HCT116 (cell line): ENCODE measurements around the gene STAG1. TPM values are rescaled to one million over a fixed set of nuclear protein-coding genes. Genes with fewer than 3 reads are reported as not detected.

Experiments used
- ATAC-seq: fragments of 200-7000 bp; cut with Tn5 transposase; 2 replicates; pipeline ENCODE4 v1.9.1; 2020; ENCODE audit warnings: mild to moderate bottlenecking, moderate library complexity
- BruUV-seq: library from RNA; stranded (reverse); fragments of 400-500 nt; replicated peaks from 2 replicates; lab custom pipeline; 2021; lab: Mats Ljungman, UMichigan
- CTCF ChIA-PET: fragments of 300-600 bp; sonication (Branson Sonifier 250); formaldehyde crosslinking; loops from one replicate; lab custom pipeline; 2021; ENCODE audit warnings: antibody characterized with exemption; lab: Charles Lee
- POLR2A ChIA-PET: fragments of 300-600, 350-600 bp; sonication (Branson Sonifier 250); formaldehyde crosslinking; loops from one replicate; lab custom pipeline; 2021; ENCODE audit warnings: antibody characterized with exemption; lab: Charles Lee
- RAD21 ChIA-PET, 2 experiments: fragments of 300-600 bp; sonication (Branson Sonifier 250); formaldehyde crosslinking; loops; one replicate each; lab custom pipeline; 2023; ENCODE audit warnings: low total read pairs in 2 of 2; ENCODE audit not compliant: uncharacterized antibody in 2 of 2, unreplicated experiment in 2 of 2, low non-redundant PET in 1 of 2; lab: Charles Lee
- DNase-seq: peaks from one replicate; pipeline ENCODE4 v3.0.0-alpha.2; 2010; ENCODE audit warnings: low read depth, low spot score
- H2AFZ ChIP-seq: fragments of 200-600 bp; shearing (Covaris generic), sonication (generic); 2 replicates; pipeline ENCODE4 v1.6.1; 2017; ENCODE audit warnings: low read depth, mixed run types, mixed read lengths, antibody characterized with exemption, low read length; ENCODE audit not compliant: poor library complexity, severe bottlenecking
- H3K27ac ChIP-seq: 2 replicates; pipeline ENCODE4 v1.5.1; 2012; ENCODE audit warnings: low read depth, low read length
- H3K27me3 ChIP-seq: fragments of 200-600 bp; sonication (generic); 2 replicates; pipeline ENCODE4 v1.6.1; 2016; ENCODE audit warnings: mixed run types, low read length, mixed read lengths; ENCODE audit not compliant: insufficient read depth
- H3K36me3 ChIP-seq, 2 experiments: fragments of 200-500 bp in 1 of 2; fragments of 200-600 bp in 1 of 2; sonication (Bioruptor generic) in 1 of 2; sonication (generic) in 1 of 2; 2 replicates each; pipeline versions ENCODE4 v1.5.1 to v1.6.1; 2014 to 2016; ENCODE audit warnings: low read length in 2 of 2, inconsistent platforms in 1 of 2, mixed read lengths in 1 of 2, mixed run types in 1 of 2; ENCODE audit not compliant: insufficient read depth in 2 of 2, control insufficient read depth in 1 of 2
- H3K4me1 ChIP-seq, 2 experiments: fragments of 200-600 bp in 1 of 2; sonication (generic) in 1 of 2; 2 replicates each; pipeline versions ENCODE4 v1.5.1 to v1.6.1; 2012 to 2017; ENCODE audit warnings: low read length in 2 of 2, inconsistent platforms in 1 of 2, mild to moderate bottlenecking in 1 of 2, mixed read lengths in 1 of 2, mixed run types in 1 of 2, moderate library complexity in 1 of 2; ENCODE audit not compliant: insufficient read depth in 2 of 2, control insufficient read depth in 1 of 2
- H3K4me2 ChIP-seq: fragments of 200-600 bp; sonication (generic); 2 replicates; pipeline ENCODE4 v1.6.1; 2017; ENCODE audit warnings: mixed run types, low read length, mixed read lengths
- H3K4me3 ChIP-seq, 2 experiments: fragments of 200-600 bp in 1 of 2; sonication (generic) in 1 of 2; replicated peaks in 1 of 2; 2 replicates each; pipeline ENCODE4 v1.5.1; 2011 to 2016; ENCODE audit warnings: low read length in 2 of 2, control low read depth in 1 of 2, low read depth in 1 of 2, mild to moderate bottlenecking in 1 of 2, mixed read lengths in 1 of 2, mixed run types in 1 of 2
- H3K79me2 ChIP-seq: fragments of 200-600 bp; sonication (generic); 2 replicates; pipeline ENCODE4 v1.6.1; 2017; ENCODE audit warnings: mild to moderate bottlenecking, mixed run types, low read length, moderate library complexity, mixed read lengths; ENCODE audit not compliant: insufficient read depth
- H3K9ac ChIP-seq: fragments of 200-600 bp; sonication (generic); 2 replicates; pipeline ENCODE4 v1.6.1; 2016; ENCODE audit warnings: low read length, mixed read lengths
- H3K9me2 ChIP-seq: fragments of 200-600 bp; sonication (generic), shearing (Covaris generic); 2 replicates; pipeline ENCODE4 v1.6.1; 2017; ENCODE audit warnings: mixed run types, mild to moderate bottlenecking, moderate library complexity; ENCODE audit not compliant: insufficient read depth
- H3K9me3 ChIP-seq, 2 experiments: fragments of 200-500 bp in 1 of 2; fragments of 200-600 bp in 1 of 2; sonication (Bioruptor generic) in 1 of 2; sonication (generic) in 1 of 2; 2 replicates each; pipeline ENCODE4 v1.6.1; 2014 to 2017; ENCODE audit warnings: low read length in 2 of 2, mixed read lengths in 2 of 2, inconsistent platforms in 1 of 2, low read depth in 1 of 2, mild to moderate bottlenecking in 1 of 2, mixed run types in 1 of 2, moderate library complexity in 1 of 2; ENCODE audit not compliant: control insufficient read depth in 1 of 2, insufficient read depth in 1 of 2
- H4K20me1 ChIP-seq: fragments of 200-600 bp; sonication (generic), shearing (Covaris generic); 2 replicates; pipeline ENCODE4 v1.6.1; 2017; ENCODE audit warnings: mixed run types, mild to moderate bottlenecking, moderate library complexity; ENCODE audit not compliant: insufficient read depth
- CBX3 ChIP-seq: IDR thresholded peaks from 2 replicates; pipeline ENCODE4 v1.6.1; 2012; ENCODE audit warnings: low read depth
- CEBPB ChIP-seq: IDR thresholded peaks from 2 replicates; pipeline ENCODE4 v1.6.1; 2012; ENCODE audit warnings: low read depth
- EGR1 ChIP-seq: IDR thresholded peaks from 2 replicates; pipeline ENCODE4 v1.6.1; 2012; ENCODE audit warnings: low read depth
- ELF1 ChIP-seq: IDR thresholded peaks from 2 replicates; pipeline ENCODE4 v1.6.1; 2012; ENCODE audit warnings: low read depth, borderline replicate concordance
- EZH2 ChIP-seq: fragments of 200-600 bp; sonication (generic); IDR thresholded peaks from 2 replicates; pipeline ENCODE4 v1.6.1; 2017; ENCODE audit warnings: antibody characterized with exemption, mixed run types
- EZH2phosphoT487 ChIP-seq: fragments of 200-600 bp; IDR thresholded peaks from 2 replicates; pipeline ENCODE4 v1.6.1; 2018; ENCODE audit warnings: antibody characterized with exemption, borderline replicate concordance
- FOSL1 ChIP-seq: IDR thresholded peaks from 2 replicates; pipeline ENCODE4 v1.6.1; 2012; ENCODE audit warnings: low read depth
- JUND ChIP-seq: IDR thresholded peaks from 2 replicates; pipeline ENCODE4 v1.6.1; 2012
- RAD21 ChIP-seq: IDR thresholded peaks from 2 replicates; pipeline ENCODE4 v1.6.1; 2012; ENCODE audit warnings: low read depth, mild to moderate bottlenecking
- SRF ChIP-seq: IDR thresholded peaks from 2 replicates; pipeline ENCODE4 v1.6.1; 2012; ENCODE audit warnings: low read depth
- TCF7L2 ChIP-seq: IDR thresholded peaks from 2 replicates; pipeline ENCODE4 v1.7.0; 2011; ENCODE audit warnings: borderline replicate concordance, inconsistent platforms; ENCODE audit not compliant: insufficient read depth, insufficient read length; ENCODE audit errors: extremely low read depth
- ZFX ChIP-seq: fragments of 450-650 bp; IDR thresholded peaks from 2 replicates; pipeline ENCODE4 v1.6.1; 2017
- intact Hi-C: fragments of 100-400 bp; cut with micrococcal nuclease; formaldehyde crosslinking; loops from 2 replicates; pipeline ENCODE4 v1.10.0; 2022
- total RNA-seq: library from RNA; stranded (reverse); gene quantifications from one replicate; pipeline ENCODE4 v1.2.1, GENCODE V29; 2021; ENCODE audit not compliant: unreplicated experiment
- TF ChIP-seq, protein P1 (sequence below): IDR thresholded peaks from 2 replicates; pipeline ENCODE4 v1.6.1; 2011; ENCODE audit warnings: mild to moderate bottlenecking, low read length, moderate library complexity; ENCODE audit not compliant: insufficient replicate concordance; ENCODE audit errors: extremely low read depth
- TF ChIP-seq, protein P2 (sequence below): IDR thresholded peaks from 2 replicates; pipeline ENCODE4 v1.6.1; 2012
- TF ChIP-seq, protein P3 (sequence below): IDR thresholded peaks from 2 replicates; pipeline ENCODE4 v1.6.1; 2012
- TF ChIP-seq, protein P4 (sequence below), 3 experiments: fragments of 200-600 bp in 1 of 3; sonication (generic) in 1 of 3; IDR thresholded peaks in 2 of 3; conservative IDR thresholded peaks in 1 of 3; 2 replicates each; pipeline ENCODE4 v1.5.1; 2012 to 2017; ENCODE audit warnings: low read depth in 2 of 3, low read length in 2 of 3, antibody characterized with exemption in 1 of 3, borderline replicate concordance in 1 of 3, control low read depth in 1 of 3, mild to moderate bottlenecking in 1 of 3, mixed read lengths in 1 of 3, mixed run types in 1 of 3, moderate library complexity in 1 of 3; ENCODE audit not compliant: insufficient read depth in 1 of 3
- TF ChIP-seq, protein P5 (sequence below): IDR thresholded peaks from 2 replicates; pipeline ENCODE4 v1.6.1; 2012; ENCODE audit warnings: low read depth

The STAG1 gene
- total RNA-seq, 1 experiment from 2014 or later = 29.4 TPM

DNA sequence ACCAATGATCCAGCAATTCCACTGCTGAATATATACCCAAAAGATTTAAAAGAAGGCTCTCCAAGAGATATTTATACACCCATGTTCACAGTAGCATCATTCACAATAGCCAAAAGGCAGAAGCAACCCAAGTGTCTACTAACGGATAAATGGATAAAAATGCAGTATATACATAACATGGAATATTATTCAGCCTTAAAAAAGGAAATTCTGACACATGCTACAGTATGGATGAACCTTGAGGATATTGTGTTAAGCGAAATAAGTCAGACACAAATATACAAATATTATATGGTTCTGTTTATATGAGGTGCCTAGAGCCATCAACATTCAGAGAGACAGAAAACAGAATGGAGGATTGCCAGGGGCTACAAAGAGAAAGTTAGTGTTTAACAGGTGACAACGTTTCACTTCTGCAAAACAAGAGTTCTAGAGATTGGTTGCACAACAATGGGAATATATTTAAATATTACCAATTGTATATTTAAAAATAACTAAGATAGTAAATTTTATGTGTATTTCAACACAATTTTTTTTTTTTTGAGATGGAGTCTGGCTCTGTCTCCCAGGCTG lies 69.4 kb downstream of the STAG1 start:
- TF ChIP-seq FOSL1 = no peak
- TF ChIP-seq CBX3 = no peak
- TF ChIP-seq JUND = no peak
- no peak for TF ChIP-seq RAD21
- TF ChIP-seq, protein P1, sequence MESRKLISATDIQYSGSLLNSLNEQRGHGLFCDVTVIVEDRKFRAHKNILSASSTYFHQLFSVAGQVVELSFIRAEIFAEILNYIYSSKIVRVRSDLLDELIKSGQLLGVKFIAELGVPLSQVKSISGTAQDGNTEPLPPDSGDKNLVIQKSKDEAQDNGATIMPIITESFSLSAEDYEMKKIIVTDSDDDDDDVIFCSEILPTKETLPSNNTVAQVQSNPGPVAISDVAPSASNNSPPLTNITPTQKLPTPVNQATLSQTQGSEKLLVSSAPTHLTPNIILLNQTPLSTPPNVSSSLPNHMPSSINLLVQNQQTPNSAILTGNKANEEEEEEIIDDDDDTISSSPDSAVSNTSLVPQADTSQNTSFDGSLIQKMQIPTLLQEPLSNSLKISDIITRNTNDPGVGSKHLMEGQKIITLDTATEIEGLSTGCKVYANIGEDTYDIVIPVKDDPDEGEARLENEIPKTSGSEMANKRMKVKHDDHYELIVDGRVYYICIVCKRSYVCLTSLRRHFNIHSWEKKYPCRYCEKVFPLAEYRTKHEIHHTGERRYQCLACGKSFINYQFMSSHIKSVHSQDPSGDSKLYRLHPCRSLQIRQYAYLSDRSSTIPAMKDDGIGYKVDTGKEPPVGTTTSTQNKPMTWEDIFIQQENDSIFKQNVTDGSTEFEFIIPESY = no peak
- no peak for TF ChIP-seq CEBPB
- TF ChIP-seq, protein P2, sequence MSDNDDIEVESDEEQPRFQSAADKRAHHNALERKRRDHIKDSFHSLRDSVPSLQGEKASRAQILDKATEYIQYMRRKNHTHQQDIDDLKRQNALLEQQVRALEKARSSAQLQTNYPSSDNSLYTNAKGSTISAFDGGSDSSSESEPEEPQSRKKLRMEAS = no peak
- TF ChIP-seq SRF = no peak
- TF ChIP-seq EZH2 = no peak
- TF ChIP-seq, protein P3, sequence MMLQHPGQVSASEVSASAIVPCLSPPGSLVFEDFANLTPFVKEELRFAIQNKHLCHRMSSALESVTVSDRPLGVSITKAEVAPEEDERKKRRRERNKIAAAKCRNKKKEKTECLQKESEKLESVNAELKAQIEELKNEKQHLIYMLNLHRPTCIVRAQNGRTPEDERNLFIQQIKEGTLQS = no peak
- TF ChIP-seq TCF7L2 = no peak
- TF ChIP-seq ELF1 = no peak
- no peak for TF ChIP-seq ZFX
- TF ChIP-seq, protein P4, sequence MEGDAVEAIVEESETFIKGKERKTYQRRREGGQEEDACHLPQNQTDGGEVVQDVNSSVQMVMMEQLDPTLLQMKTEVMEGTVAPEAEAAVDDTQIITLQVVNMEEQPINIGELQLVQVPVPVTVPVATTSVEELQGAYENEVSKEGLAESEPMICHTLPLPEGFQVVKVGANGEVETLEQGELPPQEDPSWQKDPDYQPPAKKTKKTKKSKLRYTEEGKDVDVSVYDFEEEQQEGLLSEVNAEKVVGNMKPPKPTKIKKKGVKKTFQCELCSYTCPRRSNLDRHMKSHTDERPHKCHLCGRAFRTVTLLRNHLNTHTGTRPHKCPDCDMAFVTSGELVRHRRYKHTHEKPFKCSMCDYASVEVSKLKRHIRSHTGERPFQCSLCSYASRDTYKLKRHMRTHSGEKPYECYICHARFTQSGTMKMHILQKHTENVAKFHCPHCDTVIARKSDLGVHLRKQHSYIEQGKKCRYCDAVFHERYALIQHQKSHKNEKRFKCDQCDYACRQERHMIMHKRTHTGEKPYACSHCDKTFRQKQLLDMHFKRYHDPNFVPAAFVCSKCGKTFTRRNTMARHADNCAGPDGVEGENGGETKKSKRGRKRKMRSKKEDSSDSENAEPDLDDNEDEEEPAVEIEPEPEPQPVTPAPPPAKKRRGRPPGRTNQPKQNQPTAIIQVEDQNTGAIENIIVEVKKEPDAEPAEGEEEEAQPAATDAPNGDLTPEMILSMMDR (IDR thresholded peaks at IDR 0.05 in 2 of 3, conservative IDR thresholded peaks at IDR 0.05 in 1 of 3; ENCODE audit: borderline replicate concordance in 1 of 3, insufficient read depth in 1 of 3, low read depth in 2 of 3, low read length in 2 of 3) = no peak
- no peak for TF ChIP-seq EGR1
- no peak for TF ChIP-seq EZH2phosphoT487
- TF ChIP-seq, protein P5, sequence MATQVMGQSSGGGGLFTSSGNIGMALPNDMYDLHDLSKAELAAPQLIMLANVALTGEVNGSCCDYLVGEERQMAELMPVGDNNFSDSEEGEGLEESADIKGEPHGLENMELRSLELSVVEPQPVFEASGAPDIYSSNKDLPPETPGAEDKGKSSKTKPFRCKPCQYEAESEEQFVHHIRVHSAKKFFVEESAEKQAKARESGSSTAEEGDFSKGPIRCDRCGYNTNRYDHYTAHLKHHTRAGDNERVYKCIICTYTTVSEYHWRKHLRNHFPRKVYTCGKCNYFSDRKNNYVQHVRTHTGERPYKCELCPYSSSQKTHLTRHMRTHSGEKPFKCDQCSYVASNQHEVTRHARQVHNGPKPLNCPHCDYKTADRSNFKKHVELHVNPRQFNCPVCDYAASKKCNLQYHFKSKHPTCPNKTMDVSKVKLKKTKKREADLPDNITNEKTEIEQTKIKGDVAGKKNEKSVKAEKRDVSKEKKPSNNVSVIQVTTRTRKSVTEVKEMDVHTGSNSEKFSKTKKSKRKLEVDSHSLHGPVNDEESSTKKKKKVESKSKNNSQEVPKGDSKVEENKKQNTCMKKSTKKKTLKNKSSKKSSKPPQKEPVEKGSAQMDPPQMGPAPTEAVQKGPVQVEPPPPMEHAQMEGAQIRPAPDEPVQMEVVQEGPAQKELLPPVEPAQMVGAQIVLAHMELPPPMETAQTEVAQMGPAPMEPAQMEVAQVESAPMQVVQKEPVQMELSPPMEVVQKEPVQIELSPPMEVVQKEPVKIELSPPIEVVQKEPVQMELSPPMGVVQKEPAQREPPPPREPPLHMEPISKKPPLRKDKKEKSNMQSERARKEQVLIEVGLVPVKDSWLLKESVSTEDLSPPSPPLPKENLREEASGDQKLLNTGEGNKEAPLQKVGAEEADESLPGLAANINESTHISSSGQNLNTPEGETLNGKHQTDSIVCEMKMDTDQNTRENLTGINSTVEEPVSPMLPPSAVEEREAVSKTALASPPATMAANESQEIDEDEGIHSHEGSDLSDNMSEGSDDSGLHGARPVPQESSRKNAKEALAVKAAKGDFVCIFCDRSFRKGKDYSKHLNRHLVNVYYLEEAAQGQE = no peak
- no peaks in the 10 kb centered on the region for H3K36me3 ChIP-seq
- BruUV-seq = no TSS peak
- H3K9me2 ChIP-seq = no peaks in the 10 kb centered on the region
- intact Hi-C loops = no loop called here
- RAD21 ChIA-PET = no interaction called here
- DNase-seq (no peak), ATAC-seq (no peak)
- H3K9ac ChIP-seq = no peak overlapping the region
- H2AFZ ChIP-seq = no peak overlapping the region
- CTCF ChIA-PET = no interaction called here
- H3K4me3 ChIP-seq = no peak overlapping the region
- no peak overlapping the region for H3K27ac ChIP-seq
- H3K4me1 ChIP-seq = no peaks in the 10 kb centered on the region
- H3K4me2 ChIP-seq = no peak overlapping the region
- peaks cover 94% of the 10 kb centered on the region for H3K79me2 ChIP-seq
- peaks cover 3% of the 10 kb centered on the region; the same call in 1 of the 2 replicates for H4K20me1 ChIP-seq
- no peaks in the 10 kb centered on the region for H3K27me3 ChIP-seq
- POLR2A ChIA-PET = no interaction called here
- no peaks in the 10 kb centered on the region for H3K9me3 ChIP-seq
